22Rv1 (cell line): ENCODE results near the gene STRN3.

Experiments used
- CTCF ChIP-seq: fragments of 450-650 bp; IDR thresholded peaks from 2 replicates; pipeline ENCODE4 v1.5.1; 2017; ENCODE audit warnings: mild to moderate bottlenecking
- ZFX ChIP-seq: fragments of 450-650 bp; IDR thresholded peaks from 2 replicates; pipeline ENCODE4 v1.6.1; 2017; ENCODE audit warnings: antibody characterized with exemption, borderline replicate concordance

DNA sequence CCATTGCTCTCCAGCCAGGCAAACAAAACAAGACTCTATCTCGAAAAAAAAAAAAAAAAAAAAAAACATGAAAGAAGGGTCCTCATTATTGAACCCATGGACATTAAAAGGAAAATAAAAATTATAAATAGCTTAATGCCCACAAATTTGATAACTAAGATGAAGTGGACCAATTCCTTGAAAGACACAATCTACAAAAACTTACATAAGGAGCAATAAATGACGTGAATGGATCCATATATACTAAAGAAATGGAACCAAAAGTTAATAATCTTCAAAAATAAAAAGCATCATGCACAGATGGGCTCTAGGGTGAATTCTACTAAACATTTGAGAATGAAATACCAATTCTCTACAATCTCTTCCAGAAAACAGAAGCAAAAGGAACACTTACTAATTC, 48.4 kb downstream of the STRN3 start:
- no peak for TF ChIP-seq CTCF
- TF ChIP-seq ZFX: no peak
